Measurements from ENCODE around the gene NRXN3.
"Not testable (repeated sequence)": the region's sequence is repeated elsewhere in the genome, so short reads cannot be mapped to it uniquely, and the experiment has no call there.

Gene NRXN3

DNA sequence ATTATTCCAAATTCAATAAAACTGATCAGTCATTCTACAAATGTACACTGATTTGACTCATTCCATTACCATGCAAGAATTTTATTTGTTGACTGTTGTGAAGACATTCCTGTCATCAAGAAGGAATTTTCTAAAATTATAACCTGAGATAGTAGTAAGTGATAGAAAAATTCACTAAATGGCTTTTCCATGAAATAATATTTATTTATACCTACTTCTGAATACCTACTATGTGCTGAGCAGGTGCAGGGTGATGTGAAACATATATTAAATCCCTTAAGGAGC is 841.7 kb downstream of the NRXN3 start:
- ATAC-seq = no peak
- DNase-seq = no peak

DNA sequence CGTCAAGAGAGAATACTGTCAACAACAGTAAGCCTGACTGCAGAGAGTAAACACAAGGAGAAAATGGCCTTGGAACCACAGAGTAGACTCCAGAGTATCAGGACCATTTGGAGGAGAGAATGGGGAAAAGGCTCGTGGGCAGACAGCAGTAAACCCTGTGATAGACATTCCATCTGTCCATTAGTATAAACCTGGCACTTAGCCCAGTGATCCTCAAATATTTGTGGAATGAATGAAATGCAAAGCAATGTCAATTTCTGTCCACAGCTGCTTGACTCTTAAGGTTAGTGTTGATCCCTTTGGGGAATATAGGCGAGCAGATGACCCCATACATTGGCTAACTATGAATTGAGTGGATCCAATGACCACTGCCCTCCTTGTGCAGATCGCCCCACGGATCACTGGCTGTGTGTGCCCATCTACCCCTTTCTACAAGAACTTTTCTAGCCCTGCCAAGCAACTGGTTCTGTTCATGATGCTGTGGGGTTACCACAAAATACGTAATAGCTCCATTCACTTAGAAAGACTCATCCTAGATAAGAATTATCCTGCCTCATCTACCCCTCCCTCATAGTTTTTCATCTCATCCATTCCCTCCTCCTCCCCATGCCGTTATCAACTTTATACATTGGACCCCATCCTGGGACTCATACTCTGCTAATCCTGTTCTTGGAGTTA is 846.8 kb downstream of the NRXN3 start:
- DNase-seq (no peak), ATAC-seq (no peak)

DNA sequence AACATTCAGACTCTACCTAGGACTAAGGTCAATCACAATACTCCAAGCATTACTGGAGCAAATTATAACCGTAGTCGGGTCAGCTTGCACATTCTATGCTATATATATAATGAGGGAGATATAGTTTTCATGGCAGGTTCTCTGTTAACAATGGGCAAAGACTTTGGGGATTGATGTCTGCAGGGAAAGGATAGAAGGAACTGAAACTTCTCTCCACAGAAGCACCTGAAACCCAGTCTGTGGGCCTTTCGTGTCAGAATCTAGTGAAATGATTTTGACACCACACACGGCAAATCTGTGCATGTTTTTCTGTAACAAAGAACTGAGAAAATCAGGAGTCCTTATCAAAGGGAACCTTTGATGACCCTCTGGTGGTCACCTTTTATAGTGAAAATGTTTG is 847.4 kb downstream of the NRXN3 start:
- no peak for ATAC-seq
- DNase-seq = no peak

DNA sequence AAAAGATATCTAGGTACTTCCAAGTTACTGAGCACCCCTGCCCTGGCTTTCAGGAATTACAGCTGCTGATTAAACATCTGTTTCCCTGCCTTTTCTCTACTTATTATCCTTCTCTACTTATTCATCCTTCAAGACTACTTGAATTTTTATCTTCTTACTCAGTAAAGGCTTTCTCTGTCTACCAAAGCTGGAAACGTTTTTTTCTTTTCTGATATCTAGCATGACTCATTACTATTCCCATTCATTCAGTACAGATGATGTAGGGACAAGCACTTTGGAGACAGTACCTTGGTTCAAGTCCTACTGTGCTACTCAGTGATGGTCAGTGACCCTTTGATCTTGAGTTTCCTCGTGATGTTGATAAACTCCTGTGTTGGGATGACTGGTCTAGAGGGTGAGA is 848.7 kb downstream of the NRXN3 start:
- DNase-seq = no peak
- ATAC-seq = no peak

DNA sequence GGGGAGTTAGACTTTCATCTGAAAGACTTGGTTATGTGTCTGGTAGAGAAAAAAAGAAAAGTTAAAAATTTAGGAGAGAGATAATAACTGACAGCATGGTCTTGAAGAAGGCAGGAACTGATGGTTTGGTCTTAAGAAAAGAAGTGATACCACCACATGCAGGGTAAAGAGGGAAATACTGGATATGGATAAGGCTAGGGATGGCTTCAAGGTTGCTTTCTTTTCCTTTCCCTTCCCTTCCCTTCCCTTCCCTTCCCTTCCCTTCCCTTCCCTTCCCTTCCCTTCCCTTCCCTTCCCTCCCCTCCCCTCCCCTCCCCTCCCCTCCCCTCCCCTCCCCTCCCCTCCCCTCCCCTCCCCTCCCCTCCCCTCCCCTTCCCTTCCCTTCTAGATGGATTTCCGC is 849.7 kb downstream of the NRXN3 start:
- not testable (repeated sequence) for ATAC-seq

DNA sequence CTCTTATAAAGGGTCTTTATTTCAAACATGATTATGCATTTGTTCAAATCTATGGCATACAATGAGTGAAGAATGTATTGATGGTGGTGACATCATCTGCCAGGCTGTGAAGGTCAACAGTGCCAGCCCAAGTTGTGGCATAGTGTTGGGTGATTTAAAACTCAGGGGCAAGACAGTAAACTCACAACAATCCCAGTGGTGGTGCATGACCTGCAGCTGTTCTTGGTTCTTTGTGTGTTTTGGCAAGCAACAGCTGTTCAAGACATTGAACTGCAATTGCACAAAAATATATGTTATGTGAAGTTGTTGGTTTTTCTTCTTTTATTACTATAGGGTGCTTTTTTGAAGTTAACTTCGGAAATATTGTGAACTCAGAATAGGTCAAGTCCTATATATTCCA is 851.6 kb downstream of the NRXN3 start:
- DNase-seq (no peak), ATAC-seq (no peak)

More for the DNA sequence above, 849.7 kb downstream of the NRXN3 start:
- DNase-seq = not testable (repeated sequence)

DNA sequence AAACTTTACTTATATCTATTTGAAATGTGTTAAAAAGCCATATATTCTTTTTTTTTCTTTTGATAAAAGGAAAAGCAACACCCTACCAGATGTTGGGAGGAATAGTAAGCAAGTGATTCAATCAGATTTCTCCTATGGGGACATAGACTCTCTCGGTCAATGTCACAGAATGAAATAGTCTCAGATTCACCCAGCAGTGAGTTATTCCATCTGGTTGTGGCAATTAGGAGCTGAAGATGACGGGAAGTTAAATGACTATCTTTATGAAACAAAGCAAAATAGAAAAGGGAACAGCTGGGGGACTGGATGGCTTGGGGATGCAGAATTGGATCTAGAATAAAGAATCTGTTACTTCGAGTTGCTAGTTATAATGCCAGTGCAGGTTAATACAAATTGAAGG is 857.0 kb downstream of the NRXN3 start:
- ATAC-seq (no peak), DNase-seq (no peak)

DNA sequence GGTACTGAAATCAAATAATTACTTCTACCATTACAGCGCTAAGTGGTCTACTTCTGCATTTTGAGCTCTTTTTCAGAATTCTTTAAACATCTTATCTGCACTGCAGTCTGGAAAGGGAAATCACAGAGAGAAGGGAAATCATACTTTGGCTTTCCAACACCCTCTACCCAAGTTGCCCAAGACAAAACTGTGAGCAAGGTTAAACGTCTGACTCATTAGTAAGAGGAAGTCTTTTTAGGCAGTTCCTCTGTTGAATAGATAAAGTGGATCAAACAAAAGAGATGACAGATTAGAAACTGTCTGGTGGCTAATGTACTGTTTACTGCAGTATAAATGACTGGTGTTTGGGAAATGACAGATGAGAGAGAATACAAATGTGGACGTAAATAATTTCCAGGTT is 858.1 kb downstream of the NRXN3 start:
- ATAC-seq = no peak
- no peak for DNase-seq

DNA sequence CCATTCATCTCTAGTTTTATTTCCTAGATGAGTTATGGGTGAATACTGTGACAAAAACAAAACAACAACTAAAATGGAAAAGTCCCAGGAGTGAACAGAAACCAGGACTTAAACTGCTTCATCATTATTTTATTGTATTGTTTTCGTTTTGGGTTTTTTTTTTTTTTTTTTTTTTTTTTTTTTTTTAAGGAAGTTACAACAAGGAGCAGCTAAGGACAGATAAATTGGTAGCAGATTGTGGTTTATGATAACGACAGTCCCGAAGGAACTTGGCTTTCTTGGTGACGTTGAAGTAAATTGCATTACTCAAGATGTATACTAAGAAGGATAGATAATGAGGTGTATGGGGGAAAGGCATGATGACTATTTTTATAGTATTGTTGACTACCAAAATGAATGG is 866.3 kb downstream of the NRXN3 start:
- DNase-seq = no peak
- ATAC-seq = no peak

DNA sequence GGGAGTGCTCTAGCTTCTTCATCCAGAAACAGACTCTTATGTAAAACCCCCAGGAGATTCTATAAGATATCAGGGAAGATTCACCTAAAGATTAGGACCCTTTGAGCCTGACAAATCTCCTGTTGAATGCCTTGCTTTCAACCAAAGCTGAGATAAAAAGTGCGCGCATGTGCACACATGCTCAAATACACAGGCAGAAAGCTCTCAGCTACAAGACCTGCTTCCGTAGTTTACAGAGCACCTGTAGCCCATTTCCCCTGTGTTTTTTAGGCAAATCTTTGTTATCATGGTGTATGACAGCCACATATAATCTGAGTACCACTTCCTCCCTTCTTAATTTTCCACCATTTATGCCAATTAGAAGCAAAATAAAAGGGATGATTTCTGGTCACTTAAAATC is 866.9 kb downstream of the NRXN3 start:
- ATAC-seq = no peak
- DNase-seq = no peak

DNA sequence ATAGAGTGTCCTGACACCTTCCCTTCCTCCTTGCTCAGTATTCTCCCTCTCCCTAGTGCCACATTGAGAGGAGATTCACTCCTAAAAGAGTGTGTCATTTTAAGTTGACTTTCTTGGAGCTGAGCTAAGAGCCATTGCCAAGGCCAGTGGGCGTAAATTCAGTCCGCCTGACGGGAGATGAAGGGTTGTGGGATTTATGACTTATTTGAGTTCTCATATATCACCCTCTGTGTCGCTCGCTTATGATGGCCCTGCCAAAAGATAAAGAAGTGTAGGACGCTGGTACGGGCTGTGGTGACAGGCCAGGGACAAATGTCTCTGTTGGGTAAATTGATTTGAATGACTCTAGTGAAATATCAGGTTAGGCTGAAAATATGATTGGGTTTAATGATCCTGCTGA is 867.4 kb downstream of the NRXN3 start:
- no peak for DNase-seq
- ATAC-seq = no peak

DNA sequence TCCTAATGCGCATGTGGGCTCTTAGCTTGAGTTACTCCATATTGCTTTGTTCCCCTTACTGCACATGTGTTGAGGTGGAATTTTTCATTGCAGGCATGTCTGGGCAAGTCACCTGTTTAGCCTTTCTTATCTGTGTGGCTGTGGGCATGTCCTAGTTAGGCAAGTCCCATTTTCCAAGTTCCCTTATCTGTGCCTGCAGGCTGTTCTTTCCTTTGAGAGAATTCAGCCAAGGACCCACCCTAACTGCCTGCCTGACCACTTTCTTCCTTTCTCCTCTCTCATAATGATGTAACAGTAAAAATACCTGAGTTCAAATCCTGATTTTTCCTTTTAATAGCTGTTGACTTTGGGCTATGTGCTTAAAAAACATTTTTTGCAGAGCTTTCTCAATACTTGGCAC is 870.6 kb downstream of the NRXN3 start:
- ATAC-seq = no peak
- DNase-seq = no peak

DNA sequence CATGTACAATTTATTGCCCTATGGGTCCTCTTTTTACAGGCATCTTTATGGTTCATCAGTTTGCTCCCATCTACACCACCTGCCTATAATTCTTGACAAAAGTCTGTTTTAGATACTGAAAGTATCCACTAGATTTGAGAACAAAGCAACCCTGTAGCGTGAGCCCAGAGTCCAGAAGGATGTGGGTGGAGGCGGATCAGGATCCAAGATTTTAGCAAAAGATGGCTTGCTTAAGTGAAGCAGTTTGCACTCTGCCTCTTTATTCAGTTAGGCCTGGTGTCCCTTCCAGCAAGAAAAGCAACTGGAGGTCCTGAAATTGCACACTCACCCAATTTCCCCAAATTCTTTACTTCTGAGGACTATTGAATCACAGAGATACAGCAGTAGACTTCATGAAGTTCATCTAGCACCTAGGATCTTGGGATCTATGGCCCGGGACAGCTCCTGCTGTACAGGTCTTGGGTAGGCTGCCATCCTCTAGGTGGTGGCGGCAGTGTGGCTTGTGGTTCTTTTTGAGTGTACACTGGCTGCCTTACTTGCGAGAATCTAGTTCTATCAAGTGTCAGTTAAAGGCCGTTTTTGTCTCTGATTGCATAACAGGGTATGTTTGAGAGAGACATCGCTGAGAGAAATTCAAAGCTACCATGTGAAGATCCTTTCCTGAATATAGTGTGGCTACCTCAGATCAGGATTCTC is 873.2 kb downstream of the NRXN3 start:
- DNase-seq = no peak

DNA sequence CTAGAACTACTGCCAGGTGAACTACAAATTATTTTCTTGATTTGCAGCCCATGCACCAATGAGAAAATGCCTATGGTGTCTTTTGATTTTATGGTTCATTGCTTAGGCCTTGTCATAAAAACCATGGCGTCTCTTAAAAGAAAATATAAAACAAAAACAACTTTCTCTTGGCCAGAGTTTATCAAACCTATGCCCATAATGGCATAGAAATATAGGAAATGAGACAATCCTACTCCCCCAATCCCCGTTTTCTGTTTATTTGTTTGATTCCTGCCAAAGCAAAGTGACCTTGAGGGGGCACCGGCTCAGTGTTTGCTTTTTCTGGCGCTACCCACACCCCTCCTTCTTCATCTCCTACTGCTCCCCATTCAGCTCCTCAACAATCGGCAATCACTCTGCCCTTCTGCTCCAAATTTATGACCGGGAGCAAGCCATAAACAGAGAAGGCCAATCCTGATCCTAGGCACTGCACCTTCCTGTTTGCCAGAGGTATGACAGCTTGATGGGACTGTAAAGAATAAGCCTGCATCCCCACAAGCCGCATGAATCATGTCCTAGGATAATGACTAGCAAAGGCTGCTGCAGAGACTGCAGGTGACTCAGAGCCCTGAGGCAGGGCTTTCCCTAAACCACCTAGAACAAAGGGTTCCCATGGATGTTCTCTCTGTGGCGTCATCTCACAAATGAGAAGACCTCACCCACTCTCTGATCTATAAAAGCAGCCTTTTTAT is 874.9 kb downstream of the NRXN3 start:
- DNase-seq (no peak), ATAC-seq (no peak)

More for the DNA sequence above, 873.2 kb downstream of the NRXN3 start:
- no peak for ATAC-seq

DNA sequence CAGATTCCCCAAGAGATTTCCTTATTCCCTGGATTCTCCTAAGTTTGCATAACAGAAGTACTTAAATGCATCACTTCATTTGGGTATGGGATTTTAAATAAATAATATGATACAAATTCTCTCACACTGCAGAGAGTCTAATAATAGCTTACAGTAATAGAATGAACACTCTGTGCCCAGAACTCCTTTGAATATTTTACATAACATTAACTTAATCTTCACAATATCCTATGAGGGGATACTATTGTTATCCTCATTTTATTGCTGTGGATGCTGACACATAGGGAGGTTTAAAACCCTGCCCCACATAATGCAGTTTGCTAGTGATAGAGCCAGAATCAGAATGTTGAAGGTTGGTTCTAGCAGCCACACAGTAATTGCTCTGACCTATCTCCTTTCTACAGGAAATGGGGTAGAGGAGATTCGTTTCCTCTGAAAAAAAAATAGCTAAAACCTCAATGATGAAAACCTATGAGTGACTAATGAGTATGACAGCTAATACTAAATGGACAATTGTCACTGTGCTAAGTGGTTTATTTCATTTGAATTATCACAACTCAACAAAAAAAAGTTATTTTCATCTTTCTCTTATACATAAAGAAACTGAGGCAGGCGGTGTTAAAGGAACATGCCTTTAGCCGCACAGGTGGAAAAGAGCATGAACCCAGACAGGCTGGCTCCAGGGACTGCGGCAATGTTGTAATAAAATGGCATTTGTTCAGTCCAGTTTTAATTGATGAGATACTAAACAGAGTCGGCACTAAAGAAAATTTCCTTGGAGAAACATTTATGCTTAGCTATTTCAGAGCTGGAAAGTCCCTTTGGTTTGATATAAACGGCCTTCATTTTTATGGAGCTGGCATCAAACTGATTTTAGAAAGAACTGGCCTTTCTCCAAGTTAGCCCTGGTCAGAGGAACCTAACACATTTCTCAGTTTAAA is 880.9 kb downstream of the NRXN3 start:
- DNase-seq (no peak), ATAC-seq (no peak)

DNA sequence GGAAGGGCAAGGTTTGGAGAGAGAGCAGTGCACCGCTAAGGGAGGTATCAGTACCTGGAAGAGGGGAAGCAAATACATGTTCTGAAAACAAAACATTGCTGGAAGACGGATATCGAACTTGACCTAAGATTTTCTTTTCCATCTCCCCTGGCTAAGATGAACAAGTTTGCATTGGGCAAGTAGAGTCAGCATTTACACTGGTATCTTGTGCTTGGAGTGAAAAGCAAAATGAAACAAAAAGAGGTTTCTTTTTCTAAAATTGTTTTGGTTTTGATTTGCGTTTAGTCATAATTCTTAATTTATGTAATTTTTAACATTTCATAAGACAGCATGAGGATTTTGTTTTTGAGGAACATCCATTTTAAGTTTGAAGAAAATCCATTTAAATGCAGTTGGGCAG is 881.6 kb downstream of the NRXN3 start:
- no peak for ATAC-seq
- DNase-seq = no peak

DNA sequence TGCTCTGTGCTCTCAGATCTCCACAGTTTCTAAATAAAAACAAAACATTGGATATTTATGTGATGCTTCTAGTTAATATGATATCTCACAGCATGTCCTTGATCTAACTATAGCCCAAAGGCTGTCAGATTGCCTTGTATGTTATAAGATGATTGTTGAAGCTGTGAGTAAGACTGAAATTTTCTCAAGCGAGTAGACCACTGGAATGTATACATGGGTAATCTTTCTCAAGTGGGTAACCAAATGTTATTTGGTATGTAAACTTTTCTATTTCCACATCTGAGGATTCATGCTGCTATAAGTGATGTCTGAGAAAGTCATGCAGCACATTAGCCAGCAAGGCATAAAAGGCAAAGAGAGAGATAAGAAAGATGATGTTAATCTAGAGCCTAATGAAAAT is 886.7 kb downstream of the NRXN3 start:
- DNase-seq (no peak), ATAC-seq (no peak)

DNA sequence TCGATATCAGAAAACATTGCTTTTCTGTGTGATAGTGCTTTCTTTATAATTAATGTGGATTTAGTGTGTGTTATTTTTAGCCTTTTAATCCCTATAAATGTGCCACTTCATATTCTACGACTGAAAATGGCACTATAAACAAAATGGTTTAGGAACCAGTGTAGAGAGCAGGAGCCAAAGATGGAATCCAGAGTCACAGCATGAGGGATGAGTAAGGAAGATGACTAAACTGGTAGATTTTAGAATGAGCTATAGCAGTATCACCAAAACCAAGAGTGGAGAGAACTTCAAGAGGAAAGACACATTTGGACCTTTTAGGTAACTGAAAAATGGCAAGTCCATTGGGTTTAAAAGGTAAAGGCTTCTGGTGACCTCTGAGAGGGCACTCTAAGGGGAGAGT is 887.2 kb downstream of the NRXN3 start:
- ATAC-seq (no peak), DNase-seq (no peak)

DNA sequence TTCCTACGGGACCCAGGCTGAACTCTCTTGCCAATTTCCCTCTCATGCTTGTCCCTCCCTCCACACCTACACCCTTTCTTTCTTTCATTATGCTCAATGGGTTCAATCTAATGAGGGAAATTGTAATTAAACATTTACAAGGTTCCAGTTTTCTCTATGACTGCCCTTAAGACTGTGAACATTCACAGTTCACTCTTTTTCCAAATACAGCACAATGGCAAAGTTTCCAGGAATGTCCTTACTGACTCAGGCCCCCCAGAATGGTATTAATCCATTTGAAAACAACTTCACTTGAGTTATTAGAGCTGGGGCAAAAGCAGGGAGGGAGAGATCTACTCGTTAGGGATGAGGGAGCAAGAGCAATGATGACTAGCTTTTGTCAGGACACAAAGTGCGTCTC is 892.1 kb downstream of the NRXN3 start:
- DNase-seq (no peak), ATAC-seq (no peak)

DNA sequence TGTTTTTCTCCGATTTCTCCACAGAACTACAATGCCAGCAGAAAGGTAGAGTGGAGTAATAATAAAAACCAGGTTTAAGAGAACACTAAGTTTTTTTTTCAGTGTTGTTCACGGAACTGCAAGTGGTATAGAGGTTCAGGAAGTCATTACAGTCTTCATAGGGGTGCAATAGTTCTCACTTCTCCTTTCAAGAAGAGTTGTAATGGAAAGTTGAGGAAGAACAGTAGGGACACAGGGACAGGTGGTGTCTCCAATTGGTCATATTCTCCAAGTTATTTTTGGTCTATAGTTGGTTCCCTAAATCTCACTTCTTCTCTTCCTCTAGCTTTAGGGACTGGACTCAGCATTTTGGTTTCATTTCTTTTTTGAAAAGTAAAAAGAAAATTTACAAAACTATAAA is 894.0 kb downstream of the NRXN3 start:
- no peak for ATAC-seq
- DNase-seq = no peak

DNA sequence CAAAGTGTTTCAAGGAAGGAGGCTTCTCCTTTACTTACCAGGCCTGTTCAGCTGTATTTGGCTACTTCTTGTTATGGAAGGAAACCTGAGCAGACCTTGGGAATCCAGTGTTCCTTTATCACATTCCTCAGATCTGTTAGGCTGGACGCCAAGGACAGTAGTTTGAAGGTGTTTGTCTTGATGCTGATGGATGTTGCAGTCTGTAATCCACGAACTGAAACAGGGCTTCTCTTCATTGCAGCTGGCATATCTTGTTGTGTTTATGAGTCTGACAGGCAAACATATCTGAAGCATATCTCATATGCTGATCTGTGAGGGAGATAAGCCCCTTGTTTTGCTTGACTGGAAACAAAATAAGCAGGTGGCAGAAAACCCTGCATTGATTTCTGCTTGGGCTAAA is 904.3 kb downstream of the NRXN3 start:
- DNase-seq = no peak
- ATAC-seq = no peak

DNA sequence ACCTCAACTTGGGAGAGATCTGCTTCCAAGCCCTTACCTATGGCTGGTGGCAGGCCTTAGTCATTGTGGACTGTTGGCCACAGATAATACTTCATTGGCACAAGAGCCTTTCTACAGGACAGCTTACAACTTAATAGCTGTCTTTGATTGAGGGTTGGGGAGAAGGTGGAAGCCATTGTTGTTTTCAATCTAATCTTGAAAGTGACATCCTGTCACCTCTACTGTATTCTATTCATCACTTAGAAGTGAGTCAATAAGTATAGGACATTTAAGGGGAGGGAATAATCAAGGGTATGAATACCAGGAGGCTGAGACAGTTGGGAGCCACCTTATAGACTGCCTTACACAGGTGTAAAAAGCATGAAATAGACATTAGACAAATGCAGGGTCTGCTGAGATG is 906.3 kb downstream of the NRXN3 start:
- DNase-seq = no peak
- no peak for ATAC-seq

DNA sequence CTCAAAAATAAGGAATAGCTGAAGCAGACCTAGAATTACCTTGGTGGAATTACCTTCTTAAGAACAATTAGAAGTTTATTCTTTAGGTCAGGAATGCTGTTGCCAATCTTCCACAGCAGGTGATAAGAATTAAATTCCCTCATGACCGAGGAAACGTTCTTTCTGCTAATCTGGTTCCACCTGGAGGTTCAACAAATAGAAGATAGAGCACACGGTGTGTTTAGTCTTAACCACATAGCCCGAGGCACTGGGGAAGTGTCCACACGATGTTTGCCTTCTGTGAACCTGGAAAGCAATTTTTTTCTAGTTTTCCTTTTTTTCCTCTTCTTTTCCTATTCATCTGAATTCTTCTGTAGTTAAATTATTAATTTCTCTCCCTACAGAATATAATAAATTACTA is 906.9 kb downstream of the NRXN3 start:
- no peak for DNase-seq
- no peak for ATAC-seq

All from stimulated activated naive CD8-positive, alpha-beta T cell treated with anti-CD3 and anti-CD28 coated beads, Interleukin-15, Interleukin-2, amounts not matched to agents 100 U/mL and 50 U/mL, for 24 hours (primary cell).